Measurements from ENCODE around the gene SCN2A.

GRCh38 chr2:165287094-165287778, 48.0 kb downstream of the SCN2A start:
- TF ChIP-seq ELF4 (IDR thresholded peaks at IDR 0.05) (no peak), HDGF (IDR thresholded peaks at IDR 0.05; ENCODE audit: borderline replicate concordance) (no peak), L3MBTL2 (conservative IDR thresholded peaks at IDR 0.05) (no peak), FOXK2 (IDR thresholded peaks at IDR 0.05) (no peak), SP1 (IDR thresholded peaks at IDR 0.05) (no peak), FOXM1 (IDR thresholded peaks at IDR 0.05; ENCODE audit: borderline replicate concordance) (no peak), BHLHE40 (IDR thresholded peaks at IDR 0.05; ENCODE audit: borderline replicate concordance) (no peak), TARDBP (IDR thresholded peaks at IDR 0.05) (no peak), FOXA1 (IDR thresholded peaks at IDR 0.05) (no peak), LEF1 (IDR thresholded peaks at IDR 0.05; ENCODE audit: borderline replicate concordance) (no peak), ARNT (IDR thresholded peaks at IDR 0.05) (no peak), SUZ12 (IDR thresholded peaks at IDR 0.05) (no peak), ZNF384 (IDR thresholded peaks at IDR 0.05) (no peak)
- TF ChIP-seq, protein P1, sequence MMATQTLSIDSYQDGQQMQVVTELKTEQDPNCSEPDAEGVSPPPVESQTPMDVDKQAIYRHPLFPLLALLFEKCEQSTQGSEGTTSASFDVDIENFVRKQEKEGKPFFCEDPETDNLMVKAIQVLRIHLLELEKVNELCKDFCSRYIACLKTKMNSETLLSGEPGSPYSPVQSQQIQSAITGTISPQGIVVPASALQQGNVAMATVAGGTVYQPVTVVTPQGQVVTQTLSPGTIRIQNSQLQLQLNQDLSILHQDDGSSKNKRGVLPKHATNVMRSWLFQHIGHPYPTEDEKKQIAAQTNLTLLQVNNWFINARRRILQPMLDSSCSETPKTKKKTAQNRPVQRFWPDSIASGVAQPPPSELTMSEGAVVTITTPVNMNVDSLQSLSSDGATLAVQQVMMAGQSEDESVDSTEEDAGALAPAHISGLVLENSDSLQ (IDR thresholded peaks at IDR 0.05), result no peak
